Thymus (tissue), 11 donors: ENCODE data around the gene ADAMTSL3. TPM values are rescaled to one million over a fixed set of nuclear protein-coding genes. Genes with fewer than 3 reads are reported as not detected.

ENCODE experiments used
- DNase-seq, 9 donors: peaks; one replicate each; pipeline ENCODE4 v3.0.0-alpha.2; 2013; ENCODE audit warnings: low spot score in 9 of 9, low read depth in 6 of 9, missing footprints in 1 of 9
- H3K27ac ChIP-seq, 2 donors: one replicate each; pipeline ENCODE4 v1.5.1; 2013; ENCODE audit warnings: control low read depth in 1 of 2, low read depth in 1 of 2, low read length in 1 of 2, mild to moderate bottlenecking in 1 of 2, moderate library complexity in 1 of 2
- H3K27me3 ChIP-seq, 2 donors: one replicate each; pipeline ENCODE4 v1.5.1; 2013; ENCODE audit warnings: low read length in 1 of 2; ENCODE audit not compliant: control insufficient read depth in 2 of 2, insufficient read depth in 1 of 2
- H3K36me3 ChIP-seq, 2 donors: one replicate each; pipeline ENCODE4 v1.5.1; 2013; ENCODE audit warnings: low read length in 1 of 2, mild to moderate bottlenecking in 1 of 2, moderate library complexity in 1 of 2; ENCODE audit not compliant: control insufficient read depth in 2 of 2, insufficient read depth in 2 of 2
- H3K4me1 ChIP-seq, 2 donors: one replicate each; pipeline ENCODE4 v1.5.1; 2013; ENCODE audit warnings: low read length in 2 of 2; ENCODE audit not compliant: control insufficient read depth in 2 of 2, insufficient read depth in 2 of 2
- H3K4me3 ChIP-seq, 2 donors: one replicate each; pipeline ENCODE4 v1.5.1; 2013; ENCODE audit warnings: low read length in 2 of 2, control low read depth in 1 of 2, mild to moderate bottlenecking in 1 of 2
- H3K9me3 ChIP-seq, 2 donors: one replicate each; pipeline ENCODE4 v1.5.1; 2013; ENCODE audit warnings: low read length in 1 of 2, mild to moderate bottlenecking in 1 of 2; ENCODE audit not compliant: control insufficient read depth in 2 of 2, insufficient read depth in 1 of 2
- WGBS: extraction: QIAGEN DNeasy Blood & Tissue Kit; methylation state at CpG from one replicate; pipeline ENCODE4 v1.1.7; 2013; 5-methylcytosine and 5-hydroxymethylcytosine counted together
- polyA plus RNA-seq: library from polyadenylated mRNA; stranded (reverse); fragments of 200-250 nt; gene quantifications from one replicate; pipeline ENCODE4 v1.2.3, GENCODE V29; 2013
- total RNA-seq: library from RNA; stranded (reverse); fragments of 120-200 nt; gene quantifications from one replicate; pipeline ENCODE4 v1.2.4, GENCODE V29; 2013
- donor health status: healthy.

ADAMTSL3 gene
- total and polyA plus RNA-seq, 2 donors: 0.39 to 1.3 TPM

DNA sequence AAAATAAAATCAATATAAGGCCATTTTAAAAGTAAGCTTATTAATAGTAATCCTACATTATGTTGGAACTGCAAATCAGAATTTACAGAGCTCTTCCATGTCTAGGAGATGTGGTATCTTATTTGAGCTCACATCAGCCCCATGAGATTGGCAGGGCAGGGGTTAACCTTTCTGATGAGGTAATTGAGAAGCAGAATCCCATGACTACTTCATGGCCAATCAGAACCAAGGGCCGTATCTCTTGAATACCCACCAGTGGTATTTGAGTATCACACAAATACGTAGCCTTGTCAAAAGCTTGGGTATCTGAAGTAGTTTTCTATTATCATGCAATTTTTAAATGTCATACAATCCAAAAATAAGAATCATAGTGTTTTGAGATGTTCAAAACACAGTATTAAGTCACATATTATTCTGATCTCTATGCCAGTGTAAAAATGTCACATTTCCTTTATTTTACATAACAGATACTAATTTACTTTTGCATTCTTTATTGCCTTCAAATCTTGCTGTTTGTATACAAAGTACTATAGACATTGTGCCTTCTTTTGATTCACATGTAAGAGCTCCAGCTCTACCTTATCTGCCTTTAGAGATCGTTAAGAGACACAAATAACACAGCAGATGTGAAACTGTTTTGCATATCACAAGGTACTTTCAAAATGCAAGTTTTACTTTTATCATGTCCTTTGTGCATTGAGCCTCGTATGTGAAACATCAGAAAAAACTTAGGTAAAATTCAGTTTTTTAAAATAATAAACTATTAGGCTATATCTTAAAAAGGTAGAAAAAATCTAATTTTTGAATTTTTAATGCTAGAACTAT, 329.9 kb downstream of the ADAMTSL3 start:
- WGBS: 84% methylated on average over 4 of the region's 4 CpGs
- no peaks in the 10 kb centered on the region for H3K4me1 ChIP-seq
- no peak overlapping the region for H3K27ac ChIP-seq
- no peaks in the 10 kb centered on the region for H3K27me3 ChIP-seq
- H3K4me3 ChIP-seq: no peak overlapping the region
- H3K9me3 ChIP-seq: no peaks in the 10 kb centered on the region
- no peaks in the 10 kb centered on the region for H3K36me3 ChIP-seq
- no peak for DNase-seq

DNA sequence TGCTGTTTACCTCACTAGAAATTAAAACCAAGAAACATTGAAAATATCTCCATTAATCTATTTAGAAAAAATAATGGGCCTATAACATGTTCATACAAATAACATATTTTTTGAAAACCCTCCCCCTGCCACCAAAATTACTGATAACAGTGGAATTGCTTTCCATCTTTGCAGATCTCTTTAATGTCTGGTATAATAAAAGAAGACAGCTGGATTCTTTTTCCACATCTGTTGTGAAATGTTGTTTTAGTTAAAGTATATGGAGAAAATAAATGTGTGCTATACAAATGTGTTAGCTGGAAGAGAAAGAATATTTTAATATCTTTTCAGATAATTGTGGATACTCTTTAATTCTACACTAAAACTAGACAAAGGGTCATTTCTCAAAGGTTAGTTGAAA, 330.7 kb downstream of the ADAMTSL3 start:
- Histone ChIP-seq H3K9me3 (no peaks in the 10 kb centered on the region), H3K4me3 (no peak overlapping the region), H3K27me3 (no peaks in the 10 kb centered on the region), H3K27ac (no peak overlapping the region), H3K4me1 (no peaks in the 10 kb centered on the region), H3K36me3 (no peaks in the 10 kb centered on the region)
- DNase-seq: no peak

- DNase-seq: no peak
- Histone ChIP-seq H3K27ac (no peak overlapping the region), H3K36me3 (no peaks in the 10 kb centered on the region), H3K9me3 (no peaks in the 10 kb centered on the region), H3K4me3 (no peak overlapping the region), H3K4me1 (no peaks in the 10 kb centered on the region), H3K27me3 (no peaks in the 10 kb centered on the region)
- 87% methylated on average over 5 of the region's 5 CpGs for WGBS
Measured at GRCh38 chr15:83991163-83991562, 337.2 kb downstream of the ADAMTSL3 start.

GRCh38 chr15:83992324-83993031, 338.6 kb downstream of the ADAMTSL3 start:
- Histone ChIP-seq H3K4me1 (no peaks in the 10 kb centered on the region), H3K9me3 (no peaks in the 10 kb centered on the region), H3K4me3 (no peak overlapping the region), H3K36me3 (no peaks in the 10 kb centered on the region), H3K27ac (no peak overlapping the region), H3K27me3 (no peaks in the 10 kb centered on the region)
- no peak for DNase-seq
- 89% methylated on average over 3 of the region's 3 CpGs for WGBS

GRCh38 chr15:83993591-83993990, 339.7 kb downstream of the ADAMTSL3 start:
- Histone ChIP-seq H3K27me3 (no peaks in the 10 kb centered on the region), H3K4me3 (no peak overlapping the region), H3K27ac (no peak overlapping the region), H3K9me3 (no peaks in the 10 kb centered on the region), H3K4me1 (no peaks in the 10 kb centered on the region), H3K36me3 (no peaks in the 10 kb centered on the region)
- WGBS: 94% methylated on average over 2 of the region's 2 CpGs
- DNase-seq: no peak

DNA sequence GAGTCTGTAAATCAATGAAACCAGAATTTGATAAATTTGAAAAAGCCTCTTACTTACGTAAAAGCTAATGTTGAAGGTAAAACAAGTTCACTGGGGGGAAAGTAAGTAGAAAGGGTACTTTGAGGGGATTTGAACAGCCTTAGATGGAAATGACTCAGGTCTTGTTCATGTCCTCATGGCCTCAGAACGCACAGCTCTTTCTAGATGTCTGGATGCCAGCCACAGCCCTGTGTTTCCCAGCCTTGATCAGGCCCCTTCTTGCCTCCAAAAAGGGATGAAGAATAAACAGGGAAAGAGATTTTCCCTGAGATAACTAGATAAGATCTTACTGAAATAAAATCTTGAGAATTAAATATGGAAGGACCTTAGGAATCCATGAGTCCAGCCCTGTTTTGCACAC, 344.6 kb downstream of the ADAMTSL3 start:
- no peak overlapping the region for H3K27ac ChIP-seq
- WGBS: 95% methylated on average over 2 of the region's 2 CpGs
- H3K4me3 ChIP-seq: no peak overlapping the region
- DNase-seq: no peak
- H3K36me3 ChIP-seq: no peaks in the 10 kb centered on the region
- no peaks in the 10 kb centered on the region for H3K27me3 ChIP-seq
- H3K4me1 ChIP-seq: no peaks in the 10 kb centered on the region
- no peaks in the 10 kb centered on the region for H3K9me3 ChIP-seq

DNA sequence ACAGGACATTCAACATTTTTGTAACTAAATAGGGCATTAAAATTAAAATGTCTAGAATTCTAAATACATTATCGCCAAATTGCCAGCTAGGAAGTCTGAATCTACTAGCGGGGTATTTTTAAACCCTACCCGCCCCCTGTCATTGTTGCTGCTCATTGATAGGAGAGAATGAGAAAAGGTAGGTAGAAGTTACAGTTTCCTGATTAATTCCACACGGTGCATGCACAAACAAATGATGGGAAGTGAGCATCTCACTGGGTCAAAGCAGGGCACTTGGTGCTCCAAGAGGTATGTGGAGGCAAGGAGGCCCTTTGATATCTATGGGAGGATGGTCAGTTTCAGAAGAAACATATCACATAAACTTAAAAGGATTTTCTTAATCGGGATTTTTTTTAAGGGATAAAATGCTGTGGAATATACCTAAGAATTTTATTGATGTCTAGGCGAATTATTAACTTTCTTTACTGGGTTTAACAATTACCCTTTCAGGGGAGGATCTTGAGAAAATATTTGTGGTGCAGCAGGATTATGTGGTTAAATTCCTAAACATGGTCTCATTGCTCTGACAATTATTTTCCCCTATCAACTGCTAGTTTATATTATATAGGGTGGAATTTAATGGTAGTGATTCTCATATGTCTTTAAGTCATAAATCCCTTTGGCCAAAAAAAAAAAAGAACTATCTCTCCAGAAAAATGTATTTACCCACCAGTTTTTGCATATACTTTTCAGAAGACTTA, 345.6 kb downstream of the ADAMTSL3 start:
- H3K4me3 ChIP-seq: no peak overlapping the region
- no peaks in the 10 kb centered on the region for H3K4me1 ChIP-seq
- WGBS: 93% methylated on average over 6 of the region's 6 CpGs

GRCh38 chr15:84001037-84001436, 347.1 kb downstream of the ADAMTSL3 start:
- H3K4me3 ChIP-seq: no peak overlapping the region
- no peak overlapping the region for H3K27ac ChIP-seq
- H3K27me3 ChIP-seq: no peaks in the 10 kb centered on the region
- 94% methylated on average over 5 of the region's 5 CpGs for WGBS
- DNase-seq: no peak
- H3K9me3 ChIP-seq: no peaks in the 10 kb centered on the region
- H3K4me1 ChIP-seq: no peaks in the 10 kb centered on the region
- no peaks in the 10 kb centered on the region for H3K36me3 ChIP-seq

More for the DNA sequence above, 345.6 kb downstream of the ADAMTSL3 start:
- no peak for DNase-seq
- Histone ChIP-seq H3K9me3 (no peaks in the 10 kb centered on the region), H3K27me3 (no peaks in the 10 kb centered on the region), H3K27ac (no peak overlapping the region), H3K36me3 (no peaks in the 10 kb centered on the region)

- no peak for DNase-seq
- no peaks in the 10 kb centered on the region for H3K27me3 ChIP-seq
- no peak overlapping the region for H3K4me3 ChIP-seq
- no peaks in the 10 kb centered on the region for H3K36me3 ChIP-seq
- H3K27ac ChIP-seq: no peak overlapping the region
- H3K4me1 ChIP-seq: no peaks in the 10 kb centered on the region
- H3K9me3 ChIP-seq: no peaks in the 10 kb centered on the region
Measured at GRCh38 chr15:84001655-84002054, 347.7 kb downstream of the ADAMTSL3 start.
